ENCODE data around the gene MED13L.

Gene MED13L

DNA sequence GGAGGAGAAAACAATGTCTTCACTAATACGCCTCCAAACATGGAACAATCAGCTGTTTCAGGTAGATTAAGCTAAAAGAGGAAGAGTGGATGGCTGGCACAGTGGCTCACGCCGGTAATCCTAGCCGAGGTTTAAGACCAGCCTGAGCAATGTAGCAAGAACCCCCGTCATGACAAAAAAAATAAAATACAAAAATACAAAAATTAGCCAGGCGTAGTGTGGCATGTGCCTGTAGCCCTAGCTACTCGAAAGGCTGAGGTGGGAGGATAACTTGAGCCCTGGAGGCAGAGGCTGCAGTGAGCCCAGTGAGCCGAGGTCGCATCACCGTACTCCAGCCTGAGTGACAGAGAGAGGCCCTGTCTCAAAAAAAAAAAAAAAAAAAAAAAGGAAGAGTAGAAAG lies 1.2 kb upstream of the MED13L start:
- DNase-seq (ENCODE audit: low read depth in 2 of 2): no peak

GRCh38 chr12:116278279-116278626 lies 760 bp upstream of the MED13L start:
- DNase-seq (ENCODE audit: low read depth in 2 of 2): no peak

- DNase-seq (ENCODE audit: low read depth in 2 of 2): peak; percentile 52 to 55
Observed at GRCh38 chr12:116276652-116277466, 634 bp downstream of the MED13L start.

GRCh38 chr12:116274551-116275375 lies 2.7 kb downstream of the MED13L start:
- no peak for DNase-seq (ENCODE audit: low read depth in 2 of 2)

DNA sequence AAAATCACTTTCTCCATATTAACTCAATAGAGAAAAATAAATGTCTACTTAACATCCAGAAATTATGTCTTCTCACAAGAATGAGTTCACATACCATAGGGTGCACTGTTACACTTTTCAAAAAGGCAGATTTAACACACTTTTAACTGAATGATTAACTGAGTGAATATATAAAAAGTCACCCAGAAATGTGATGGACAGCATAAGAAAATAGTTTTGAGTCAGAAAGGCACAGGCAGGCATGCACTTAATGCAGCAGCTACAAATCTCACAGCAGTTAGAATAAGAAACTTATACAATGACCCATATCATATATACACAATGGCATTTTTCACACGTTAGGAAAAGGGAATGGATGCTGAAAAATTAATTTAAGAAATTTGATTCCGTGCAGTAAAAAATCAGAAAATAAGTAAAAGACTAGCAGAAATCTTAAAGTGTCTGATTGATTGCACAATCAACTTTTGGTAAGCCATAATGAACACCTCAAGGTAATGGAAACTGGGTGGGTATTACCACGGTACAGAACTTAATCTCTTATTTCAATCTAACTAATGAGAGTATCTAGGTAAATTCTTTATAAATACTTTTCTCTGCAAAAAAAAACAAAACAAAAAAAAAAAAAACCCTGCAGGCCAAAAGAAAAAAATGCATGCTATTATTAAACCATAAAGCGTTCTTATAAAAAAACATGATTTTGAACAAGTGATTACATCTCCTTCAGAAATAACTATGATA lies 3.5 kb downstream of the MED13L start:
- no peak for DNase-seq (ENCODE audit: low read depth in 2 of 2)

DNA sequence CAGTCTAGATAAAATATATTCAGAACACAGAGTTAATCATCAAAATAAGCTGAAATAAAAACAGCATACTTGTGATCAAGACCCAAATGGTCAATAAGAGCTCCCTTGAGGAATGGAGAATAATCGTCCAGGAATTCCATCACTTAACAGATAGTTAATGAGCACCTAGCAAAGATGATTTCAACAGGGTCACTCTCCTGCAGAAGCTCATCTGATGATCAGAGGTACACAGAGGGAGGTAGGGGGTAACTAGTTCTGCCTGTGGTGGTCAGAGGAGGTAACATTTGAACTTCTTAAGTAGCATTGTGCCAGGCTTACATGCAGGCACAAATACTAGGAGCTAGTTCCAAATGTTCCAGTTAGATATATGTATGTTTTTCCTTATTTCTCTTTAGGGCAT lies 9.5 kb downstream of the MED13L start:
- no peak for DNase-seq (ENCODE audit: low read depth in 2 of 2)

- no peak for DNase-seq (ENCODE audit: low read depth in 2 of 2)
Observed at GRCh38 chr12:116266631-116267349, 10.7 kb downstream of the MED13L start.

DNA sequence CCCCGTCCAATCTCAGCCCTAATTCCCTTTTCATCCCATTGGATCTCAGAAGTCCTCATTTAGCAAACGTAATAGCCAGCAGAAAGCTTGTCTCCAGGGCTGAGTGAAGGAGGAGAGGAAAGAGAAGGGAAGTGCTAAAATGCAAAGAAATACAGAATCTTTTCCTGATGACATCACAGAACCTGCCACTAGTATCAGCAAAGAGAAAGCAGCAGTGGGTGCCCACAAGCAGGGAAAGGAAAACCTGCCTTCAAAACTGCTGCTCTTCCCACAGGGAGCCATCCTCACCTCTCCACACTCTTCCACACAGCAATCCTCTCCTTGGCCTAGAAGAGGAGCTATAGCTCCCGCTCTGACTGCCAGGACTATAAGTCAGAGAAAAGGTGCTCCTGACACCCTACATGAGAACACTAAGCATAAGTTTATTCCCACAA lies 11.3 kb downstream of the MED13L start:
- DNase-seq (ENCODE audit: low read depth in 2 of 2): no peak

DNA sequence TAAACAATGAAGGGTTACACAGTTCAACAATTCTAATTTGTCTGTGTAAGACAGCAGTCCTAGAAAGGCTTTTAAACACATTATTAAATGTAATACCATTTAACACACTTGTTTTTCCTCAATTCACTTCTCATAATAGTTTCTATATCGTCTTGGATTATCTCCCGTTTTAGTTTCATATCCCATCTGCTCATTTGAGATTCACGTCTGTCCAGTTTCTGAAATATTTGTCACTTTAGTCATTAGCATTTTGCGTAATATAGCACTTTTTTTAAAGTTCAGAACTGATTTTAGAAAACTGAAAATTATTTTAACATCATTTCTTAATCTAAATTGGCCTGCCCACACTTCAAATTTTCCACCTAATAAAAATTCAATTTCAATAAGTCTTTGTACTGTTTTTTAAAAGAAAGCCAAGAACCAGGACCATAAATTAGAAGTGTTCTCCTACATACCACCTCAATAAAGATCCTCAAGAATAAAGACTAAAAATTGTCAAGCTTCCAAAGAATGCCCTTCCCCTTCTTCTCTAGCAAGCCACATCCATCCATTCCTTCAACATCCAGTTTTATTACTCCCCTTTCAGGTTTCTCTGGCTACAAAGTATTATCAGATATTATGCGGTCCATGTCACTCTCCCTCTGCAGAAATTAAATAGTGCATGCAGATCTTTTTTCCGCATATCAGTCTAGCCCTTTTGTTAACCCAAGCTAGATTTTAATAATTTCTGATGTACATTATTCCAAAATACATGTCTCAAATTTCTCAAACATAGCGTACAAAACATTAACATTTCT lies 11.9 kb downstream of the MED13L start:
- DNase-seq (ENCODE audit: low read depth in 2 of 2): no peak

GRCh38 chr12:116264525-116265070 lies 12.9 kb downstream of the MED13L start:
- no peak for DNase-seq (ENCODE audit: low read depth in 2 of 2)

DNA sequence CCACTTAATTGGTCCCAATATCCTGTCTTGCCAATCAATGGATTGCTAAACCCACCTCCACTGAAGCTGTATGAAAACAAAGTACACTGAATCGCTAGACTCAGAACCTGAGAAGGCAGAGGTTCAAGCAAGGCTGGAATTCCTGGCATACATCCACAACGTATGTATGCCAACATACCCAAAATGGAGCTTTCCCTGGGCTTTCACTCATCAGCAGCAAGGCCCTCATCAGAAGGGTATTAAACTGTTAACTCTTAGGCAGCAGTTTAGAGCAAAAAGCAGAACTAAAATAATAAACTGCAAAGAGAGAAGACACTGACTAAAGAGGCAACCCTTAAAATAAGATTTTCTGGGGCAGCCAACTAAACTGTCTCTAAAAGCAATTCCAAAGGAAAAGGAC lies 13.6 kb downstream of the MED13L start:
- no peak for DNase-seq (ENCODE audit: low read depth in 2 of 2)

GRCh38 chr12:116263431-116263830 lies 14.1 kb downstream of the MED13L start:
- DNase-seq (ENCODE audit: low read depth in 2 of 2): no peak

DNA sequence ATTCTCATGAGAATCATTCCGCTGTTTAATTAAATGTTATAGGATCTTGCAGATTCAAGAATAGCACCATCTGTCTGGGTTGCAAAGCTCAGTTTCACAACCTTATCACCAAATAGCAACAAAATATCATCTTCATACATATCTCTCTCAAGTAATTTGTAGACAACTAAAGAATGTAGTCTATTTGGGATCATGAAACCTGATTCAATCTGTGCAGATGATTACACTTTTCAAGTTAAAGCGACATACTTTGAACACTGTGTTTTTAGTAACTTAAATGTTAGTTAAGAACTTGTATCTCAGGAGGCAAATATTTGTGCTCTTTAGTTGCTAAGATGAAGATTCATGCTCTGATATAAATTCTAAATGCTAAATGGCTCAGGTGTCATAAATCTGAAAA lies 14.8 kb downstream of the MED13L start:
- no peak for DNase-seq (ENCODE audit: low read depth in 2 of 2)

- DNase-seq (ENCODE audit: low read depth in 2 of 2): peak in 1 of 2 experiments; percentile 38
Observed at GRCh38 chr12:116261525-116262100, 15.9 kb downstream of the MED13L start.

GRCh38 chr12:116259800-116260577 lies 17.5 kb downstream of the MED13L start:
- no peak for DNase-seq (ENCODE audit: low read depth in 2 of 2)

DNA sequence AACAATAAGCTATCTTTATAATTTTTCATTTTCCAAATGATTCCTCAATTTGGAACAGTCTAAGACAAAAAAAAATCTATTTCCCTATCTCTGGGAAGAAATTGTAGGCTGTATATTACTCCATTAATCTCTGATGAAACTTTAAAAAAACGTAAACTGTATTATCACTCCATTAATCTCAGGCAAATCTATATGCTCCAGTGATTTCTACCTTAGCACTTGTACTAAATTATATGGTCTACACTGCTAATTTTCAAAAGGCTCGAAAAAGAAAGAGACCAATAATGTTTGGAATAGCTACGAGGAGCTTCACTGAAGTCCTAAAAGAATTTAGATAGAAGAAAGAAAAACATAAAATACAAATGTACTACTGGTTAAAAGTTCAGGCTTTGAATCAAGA lies 19.7 kb downstream of the MED13L start:
- no peak for DNase-seq (ENCODE audit: low read depth in 2 of 2)

DNA sequence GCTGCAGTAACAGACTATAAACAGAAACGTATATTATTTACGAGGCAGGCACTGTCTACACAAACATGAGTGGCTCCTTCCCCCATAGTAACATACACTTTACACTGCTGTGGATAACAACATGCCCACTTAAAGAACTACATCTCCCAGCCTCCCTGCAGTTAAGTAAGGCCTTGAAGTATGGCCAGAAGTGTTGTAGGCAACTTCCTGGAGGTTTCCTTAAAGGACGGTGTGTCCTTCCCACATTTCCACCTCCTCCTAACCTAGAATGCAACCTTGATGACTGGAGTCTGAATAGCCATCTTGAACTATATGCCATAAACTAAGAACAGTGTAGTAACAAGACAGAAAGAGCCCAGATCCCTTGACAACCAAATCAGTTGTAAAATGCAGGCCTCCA lies 20.3 kb downstream of the MED13L start:
- no peak for DNase-seq (ENCODE audit: low read depth in 2 of 2)

- DNase-seq (ENCODE audit: low read depth in 2 of 2): no peak
Observed at GRCh38 chr12:116249938-116250337, 27.6 kb downstream of the MED13L start.

GRCh38 chr12:116248930-116249329 lies 28.6 kb downstream of the MED13L start:
- no peak for DNase-seq (ENCODE audit: low read depth in 2 of 2)

All from fibroblast of skin of left quadriceps (primary cell).